Colon (tissue), 2 donors: ENCODE results near the gene CAMTA1.

Experiments used
- FAIRE-seq: peaks from 2 replicates; lab custom pipeline; 2012; peaks lifted over from hg19 to GRCh38; lab: Jason Lieb, UNC
- donor health status: control.
- donor health status: control.

Gene CAMTA1

GRCh38 chr1:7343882-7344281, 558.6 kb downstream of the CAMTA1 start:
- no peak for FAIRE-seq

- FAIRE-seq = no peak
These were observed 559.0 kb downstream of the CAMTA1 start for GRCh38 chr1:7344299-7344698.

- no peak for FAIRE-seq
These were observed 560.3 kb downstream of the CAMTA1 start for GRCh38 chr1:7345516-7345915.

- FAIRE-seq = no peak
These were observed 560.9 kb downstream of the CAMTA1 start for GRCh38 chr1:7346070-7346596.

GRCh38 chr1:7346600-7347570, 561.6 kb downstream of the CAMTA1 start:
- no peak for FAIRE-seq

GRCh38 chr1:7348073-7348472, 562.8 kb downstream of the CAMTA1 start:
- FAIRE-seq = no peak

- FAIRE-seq = no peak
These were observed 563.3 kb downstream of the CAMTA1 start for GRCh38 chr1:7348580-7348979.

- FAIRE-seq = no peak
These were observed 565.5 kb downstream of the CAMTA1 start for GRCh38 chr1:7350804-7351203.

- FAIRE-seq = no peak
These were observed 566.4 kb downstream of the CAMTA1 start for GRCh38 chr1:7351649-7352048.

GRCh38 chr1:7352364-7352763, 567.1 kb downstream of the CAMTA1 start:
- FAIRE-seq = no peak

GRCh38 chr1:7352974-7353373, 567.7 kb downstream of the CAMTA1 start:
- no peak for FAIRE-seq

- no peak for FAIRE-seq
These were observed 570.4 kb downstream of the CAMTA1 start for GRCh38 chr1:7355646-7356045.

- FAIRE-seq = no peak
These were observed 570.8 kb downstream of the CAMTA1 start for GRCh38 chr1:7356079-7356478.

GRCh38 chr1:7358425-7358824, 573.2 kb downstream of the CAMTA1 start:
- FAIRE-seq = no peak

- FAIRE-seq = no peak
These were observed 575.3 kb downstream of the CAMTA1 start for GRCh38 chr1:7360526-7360925.

- no peak for FAIRE-seq
These were observed 577.7 kb downstream of the CAMTA1 start for GRCh38 chr1:7362947-7363346.

- no peak for FAIRE-seq
These were observed 578.2 kb downstream of the CAMTA1 start for GRCh38 chr1:7363450-7363849.

- FAIRE-seq = no peak
These were observed 580.5 kb downstream of the CAMTA1 start for GRCh38 chr1:7365706-7366105.

- FAIRE-seq = no peak
These were observed 581.2 kb downstream of the CAMTA1 start for GRCh38 chr1:7366286-7366954.

- no peak for FAIRE-seq
These were observed 581.9 kb downstream of the CAMTA1 start for GRCh38 chr1:7366955-7367665.

GRCh38 chr1:7369866-7370265, 584.6 kb downstream of the CAMTA1 start:
- FAIRE-seq = no peak

- no peak for FAIRE-seq
These were observed 586.7 kb downstream of the CAMTA1 start for GRCh38 chr1:7371926-7372325.
